GM18909 (cell line): ENCODE measurements around the gene PRSS58.

Experiments used
- ATAC-seq: cut with Tn5 transposase; IDR thresholded peaks from one replicate; pipeline ENCODE4 v1.9.1; 2021; ENCODE audit warnings: mild to moderate bottlenecking; ENCODE audit not compliant: unreplicated experiment, poor library complexity

PRSS58 gene

DNA sequence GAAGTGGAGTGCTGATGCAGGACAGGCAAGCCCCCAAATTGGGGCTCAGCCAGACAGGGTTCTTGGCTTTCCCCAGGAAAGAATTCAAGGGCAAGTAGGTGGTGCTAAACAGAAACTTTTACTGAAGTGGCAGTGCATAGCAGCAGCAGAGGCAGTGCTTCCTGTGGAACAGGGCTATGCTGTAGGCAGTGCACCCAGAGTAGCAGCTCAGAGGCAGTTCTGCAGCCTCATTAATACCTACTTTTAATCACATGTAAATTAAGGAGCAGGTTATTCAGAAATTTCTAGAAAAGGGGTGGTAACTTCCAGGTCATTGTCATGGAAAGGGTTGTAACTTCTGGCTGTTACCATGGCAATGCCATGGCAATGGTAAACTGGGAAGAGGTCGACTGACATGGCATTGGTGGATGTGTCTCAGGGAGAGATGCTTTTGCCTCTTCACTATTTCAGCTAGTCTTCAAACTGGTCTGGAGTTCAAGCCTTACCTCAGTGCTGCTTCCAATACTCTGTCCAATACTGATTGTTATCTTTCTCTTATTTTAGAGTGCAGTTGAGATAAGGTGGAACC lies 29.2 kb downstream of the PRSS58 start:
- ATAC-seq, result no peak
